ENCODE results near the gene SHC1.

DNA sequence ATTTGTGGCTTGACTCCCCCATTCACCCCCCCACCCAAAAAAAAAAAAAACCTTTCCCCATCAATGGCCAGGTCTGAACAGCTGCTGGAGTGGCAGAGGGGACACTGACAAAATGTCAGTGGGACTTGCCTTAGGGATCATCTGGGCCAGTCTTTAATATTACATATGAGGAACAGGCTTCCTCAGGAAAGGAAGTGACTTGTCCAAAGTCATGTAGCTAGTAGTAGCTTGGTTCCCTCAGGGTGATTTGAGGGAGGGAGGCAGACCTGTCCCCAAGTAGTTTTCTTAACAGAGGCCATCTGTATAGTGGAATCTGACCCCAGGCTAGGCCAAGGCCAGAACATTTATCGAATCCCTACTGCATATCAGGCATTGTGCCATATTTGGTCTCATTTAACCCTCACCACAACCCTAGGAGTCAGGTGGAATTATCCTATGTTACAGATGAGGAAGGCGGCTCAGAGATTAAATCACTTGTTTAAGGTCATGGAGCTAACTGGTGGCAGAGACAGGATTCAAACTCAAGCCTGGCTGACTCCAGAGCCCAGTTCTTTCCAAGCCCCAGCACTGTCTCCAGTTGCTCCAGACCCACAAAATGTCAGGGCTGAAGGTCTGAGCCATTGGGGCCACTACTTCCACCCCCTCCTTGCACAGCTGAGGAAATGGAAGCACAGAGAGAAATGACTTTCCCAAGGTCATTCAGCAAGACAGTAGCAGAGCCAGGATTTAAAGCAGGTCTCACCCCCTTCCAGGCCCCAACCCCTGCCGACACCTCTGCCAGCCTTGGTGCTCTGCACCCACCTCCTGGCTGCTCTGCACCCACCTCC, 42.4 kb upstream of the SHC1 start:
- TF ChIP-seq, protein P1, sequence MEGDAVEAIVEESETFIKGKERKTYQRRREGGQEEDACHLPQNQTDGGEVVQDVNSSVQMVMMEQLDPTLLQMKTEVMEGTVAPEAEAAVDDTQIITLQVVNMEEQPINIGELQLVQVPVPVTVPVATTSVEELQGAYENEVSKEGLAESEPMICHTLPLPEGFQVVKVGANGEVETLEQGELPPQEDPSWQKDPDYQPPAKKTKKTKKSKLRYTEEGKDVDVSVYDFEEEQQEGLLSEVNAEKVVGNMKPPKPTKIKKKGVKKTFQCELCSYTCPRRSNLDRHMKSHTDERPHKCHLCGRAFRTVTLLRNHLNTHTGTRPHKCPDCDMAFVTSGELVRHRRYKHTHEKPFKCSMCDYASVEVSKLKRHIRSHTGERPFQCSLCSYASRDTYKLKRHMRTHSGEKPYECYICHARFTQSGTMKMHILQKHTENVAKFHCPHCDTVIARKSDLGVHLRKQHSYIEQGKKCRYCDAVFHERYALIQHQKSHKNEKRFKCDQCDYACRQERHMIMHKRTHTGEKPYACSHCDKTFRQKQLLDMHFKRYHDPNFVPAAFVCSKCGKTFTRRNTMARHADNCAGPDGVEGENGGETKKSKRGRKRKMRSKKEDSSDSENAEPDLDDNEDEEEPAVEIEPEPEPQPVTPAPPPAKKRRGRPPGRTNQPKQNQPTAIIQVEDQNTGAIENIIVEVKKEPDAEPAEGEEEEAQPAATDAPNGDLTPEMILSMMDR (IDR thresholded peaks at IDR 0.05): no peak
- no peak for TF ChIP-seq POLR2A (IDR thresholded peaks at IDR 0.05)

All from right lobe of liver (tissue), 4 donors.